ENCODE data around the gene STK10. TPM values are rescaled to one million over a fixed set of nuclear protein-coding genes. Genes with fewer than 3 reads are reported as not detected.
A peak's percentile ranks its signal among the peaks of the same experiment; 100 is the strongest.

Gene STK10
- total and polyA plus RNA-seq, 5 donors, result 6.1 to 15.7 (median 11.0) TPM

DNA sequence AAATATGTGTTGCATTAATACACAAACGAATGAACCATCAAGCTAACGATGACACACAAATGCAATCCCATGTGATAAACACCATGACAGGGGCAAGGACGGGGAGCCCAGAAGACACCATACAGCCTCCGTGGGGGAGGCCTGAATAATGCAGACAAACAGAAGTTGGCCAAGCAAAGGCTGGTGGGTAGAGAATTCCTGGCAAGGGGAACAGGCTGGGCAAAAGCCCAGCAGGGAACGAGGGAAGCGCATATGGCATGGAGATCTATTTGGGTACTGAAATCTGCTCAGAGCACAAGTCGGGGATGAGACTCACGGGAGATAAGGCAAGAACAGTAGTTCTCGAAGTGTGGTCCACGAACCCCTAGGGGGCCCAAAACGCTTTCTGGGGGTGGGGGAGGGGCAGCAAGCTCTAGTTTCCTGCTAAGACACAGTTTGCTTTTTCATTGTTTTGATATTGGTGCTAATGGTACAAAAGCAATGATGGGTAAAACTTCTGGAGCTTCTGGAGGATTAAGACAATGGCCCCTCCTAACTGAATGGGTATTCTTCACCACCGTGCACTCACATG lies 138.7 kb downstream of the STK10 start:
- no peak for ATAC-seq
- H3K4me1 ChIP-seq (ENCODE audit: control insufficient read depth, insufficient read depth, low read length), result peaks cover 9% of the 10 kb centered on the region
- H3K4me3 ChIP-seq (ENCODE audit: low read length), result no peak overlapping the region
- no peak overlapping the region for H3K27ac ChIP-seq (ENCODE audit: low read length)
- 74% methylated on average over 12 of the region's 12 CpGs for WGBS
- no peaks in the 10 kb centered on the region for H3K9me3 ChIP-seq (ENCODE audit: control insufficient read depth, low read length)
- DNase-seq, result no peak
- intact Hi-C loops (cut with DNase I), result no loop called here
- no peaks in the 10 kb centered on the region for H3K27me3 ChIP-seq (ENCODE audit: control insufficient read depth, insufficient read depth)

- intact Hi-C loops (cut with DNase I), result no loop called here
- Histone ChIP-seq H3K27ac (ENCODE audit: low read length) (no peak overlapping the region), H3K4me3 (ENCODE audit: low read length) (no peak overlapping the region), H3K4me1 (ENCODE audit: control insufficient read depth, insufficient read depth, low read length) (peaks cover 9% of the 10 kb centered on the region), H3K9me3 (ENCODE audit: control insufficient read depth, low read length) (no peaks in the 10 kb centered on the region), H3K27me3 (ENCODE audit: control insufficient read depth, insufficient read depth) (no peaks in the 10 kb centered on the region)
- ATAC-seq (no peak), DNase-seq (peak in 1 of 3 donors; percentile 53)
- WGBS, result 86% methylated on average over 12 of the region's 12 CpGs
Observed at GRCh38 chr5:172048539-172049101, 139.4 kb downstream of the STK10 start.

DNA sequence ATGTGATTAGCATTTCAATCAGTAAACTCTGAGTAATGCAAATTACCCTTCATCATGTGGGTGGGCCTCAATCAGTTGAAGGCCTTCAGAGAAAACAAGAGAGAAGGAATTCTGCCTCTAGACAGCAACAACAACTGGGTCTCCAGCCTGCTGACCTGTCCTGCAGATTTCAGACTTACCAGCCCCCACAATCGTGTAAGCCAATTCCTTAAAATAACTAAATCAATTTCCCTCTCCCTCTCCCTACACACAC lies 139.9 kb downstream of the STK10 start:
- 63% methylated on average over 1 of the region's 1 CpG for WGBS
- H3K4me3 ChIP-seq (ENCODE audit: low read length), result no peak overlapping the region
- no peak overlapping the region for H3K27ac ChIP-seq (ENCODE audit: low read length)
- no peaks in the 10 kb centered on the region for H3K27me3 ChIP-seq (ENCODE audit: control insufficient read depth, insufficient read depth)
- ATAC-seq (no peak), DNase-seq (no peak)
- H3K4me1 ChIP-seq (ENCODE audit: control insufficient read depth, insufficient read depth, low read length), result peaks cover 9% of the 10 kb centered on the region
- no peaks in the 10 kb centered on the region for H3K9me3 ChIP-seq (ENCODE audit: control insufficient read depth, low read length)
- intact Hi-C loops (cut with DNase I), result no loop called here

GRCh38 chr5:172046593-172046992 lies 141.4 kb downstream of the STK10 start:
- Histone ChIP-seq H3K27ac (ENCODE audit: low read length) (no peak overlapping the region), H3K4me1 (ENCODE audit: control insufficient read depth, insufficient read depth, low read length) (peaks cover under 1% of the 10 kb centered on the region), H3K4me3 (ENCODE audit: low read length) (no peak overlapping the region), H3K27me3 (ENCODE audit: control insufficient read depth, insufficient read depth) (no peaks in the 10 kb centered on the region), H3K9me3 (ENCODE audit: control insufficient read depth, low read length) (no peaks in the 10 kb centered on the region)
- ATAC-seq, result no peak
- DNase-seq, result no peak
- WGBS, result 95% methylated on average over 4 of the region's 4 CpGs
- intact Hi-C loops (cut with DNase I), result no loop called here

DNA sequence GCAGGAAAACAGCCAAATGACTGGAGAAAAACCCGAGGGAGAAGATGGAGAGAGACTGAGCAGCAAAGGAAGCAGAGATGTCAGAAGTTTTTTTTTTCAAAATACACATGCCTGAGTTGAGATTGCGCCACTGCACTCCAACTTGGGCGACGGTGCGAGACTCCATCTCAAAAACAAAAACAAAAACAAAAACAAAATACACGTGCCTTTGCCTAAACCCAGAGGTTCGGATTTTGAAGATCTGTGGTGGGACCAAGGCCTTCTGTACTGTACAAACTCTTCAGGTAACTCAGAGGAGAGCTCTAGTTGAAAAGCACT lies 142.8 kb downstream of the STK10 start:
- H3K4me1 ChIP-seq (ENCODE audit: control insufficient read depth, insufficient read depth, low read length), result no peaks in the 10 kb centered on the region
- intact Hi-C loops (cut with DNase I), result no loop called here
- no peak overlapping the region for H3K4me3 ChIP-seq (ENCODE audit: low read length)
- H3K9me3 ChIP-seq (ENCODE audit: control insufficient read depth, low read length), result no peaks in the 10 kb centered on the region
- 76% methylated on average over 7 of the region's 7 CpGs for WGBS
- ATAC-seq (no peak), DNase-seq (no peak)
- no peak overlapping the region for H3K27ac ChIP-seq (ENCODE audit: low read length)
- no peaks in the 10 kb centered on the region for H3K27me3 ChIP-seq (ENCODE audit: control insufficient read depth, insufficient read depth)

- no peak overlapping the region for H3K4me3 ChIP-seq (ENCODE audit: low read length)
- H3K4me1 ChIP-seq (ENCODE audit: control insufficient read depth, insufficient read depth, low read length), result no peaks in the 10 kb centered on the region
- ATAC-seq (no peak), DNase-seq (no peak)
- H3K9me3 ChIP-seq (ENCODE audit: control insufficient read depth, low read length), result no peaks in the 10 kb centered on the region
- 86% methylated on average over 14 of the region's 14 CpGs for WGBS
- no peak overlapping the region for H3K27ac ChIP-seq (ENCODE audit: low read length)
- H3K27me3 ChIP-seq (ENCODE audit: control insufficient read depth, insufficient read depth), result no peaks in the 10 kb centered on the region
- intact Hi-C loops (cut with DNase I), result loop anchor here in 3 of 4 donors (5.0 kb wide), 1 partner anchor 132 kb away; no protein-coding TSS in a partner anchor
Observed at GRCh38 chr5:172044631-172045314, 143.3 kb downstream of the STK10 start.

- 90% methylated on average over 13 of the region's 13 CpGs for WGBS
- intact Hi-C loops (cut with DNase I), result loop anchor here in 3 of 4 donors (5.0 kb wide), 1 partner anchor 132 kb away; no protein-coding TSS in a partner anchor
- ATAC-seq, result no peak
- Histone ChIP-seq H3K27me3 (ENCODE audit: control insufficient read depth, insufficient read depth) (no peaks in the 10 kb centered on the region), H3K4me3 (ENCODE audit: low read length) (no peak overlapping the region), H3K27ac (ENCODE audit: low read length) (no peak overlapping the region), H3K9me3 (ENCODE audit: control insufficient read depth, low read length) (no peaks in the 10 kb centered on the region), H3K4me1 (ENCODE audit: control insufficient read depth, insufficient read depth, low read length) (no peaks in the 10 kb centered on the region)
- no peak for DNase-seq
Observed at GRCh38 chr5:172043865-172044264, 144.2 kb downstream of the STK10 start.

DNA sequence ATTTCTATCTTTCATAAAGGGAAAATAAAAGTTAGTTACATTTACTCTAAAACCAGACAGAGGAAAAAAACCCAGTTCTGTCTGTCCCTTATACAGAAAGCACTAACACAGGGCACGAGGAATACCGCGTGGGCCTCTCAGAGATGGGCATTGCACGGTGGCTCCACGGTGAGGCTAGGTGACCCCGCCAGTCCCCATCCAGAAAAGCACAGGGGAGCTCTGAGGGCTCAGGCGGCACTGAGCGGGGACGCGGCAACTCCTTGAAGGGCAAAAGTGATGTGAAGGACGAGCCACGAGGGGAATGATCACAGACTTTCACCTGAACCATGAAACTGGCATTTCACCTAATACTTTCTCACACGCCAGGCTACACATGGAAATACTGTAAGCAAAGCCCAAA lies 145.8 kb downstream of the STK10 start:
- Histone ChIP-seq H3K27me3 (ENCODE audit: control insufficient read depth, insufficient read depth) (no peaks in the 10 kb centered on the region), H3K9me3 (ENCODE audit: control insufficient read depth, low read length) (no peaks in the 10 kb centered on the region), H3K4me1 (ENCODE audit: control insufficient read depth, insufficient read depth, low read length) (no peaks in the 10 kb centered on the region), H3K4me3 (ENCODE audit: low read length) (no peak overlapping the region), H3K27ac (ENCODE audit: low read length) (no peak overlapping the region)
- no peak for ATAC-seq
- intact Hi-C loops (cut with DNase I), result loop anchor here in 3 of 4 donors (5.0 kb wide), 1 partner anchor 130 kb away; no protein-coding TSS in a partner anchor
- DNase-seq, result no peak
- WGBS, result 93% methylated on average over 13 of the region's 13 CpGs

GRCh38 chr5:172038167-172038566 lies 149.9 kb downstream of the STK10 start:
- ATAC-seq (no peak), DNase-seq (no peak)
- Histone ChIP-seq H3K9me3 (ENCODE audit: control insufficient read depth, low read length) (no peaks in the 10 kb centered on the region), H3K4me3 (ENCODE audit: low read length) (no peak overlapping the region), H3K27ac (ENCODE audit: low read length) (no peak overlapping the region), H3K27me3 (ENCODE audit: control insufficient read depth, insufficient read depth) (no peaks in the 10 kb centered on the region), H3K4me1 (ENCODE audit: control insufficient read depth, insufficient read depth, low read length) (no peaks in the 10 kb centered on the region)
- intact Hi-C loops (cut with DNase I), result no loop called here
- WGBS, result 90% methylated on average over 3 of the region's 3 CpGs

DNA sequence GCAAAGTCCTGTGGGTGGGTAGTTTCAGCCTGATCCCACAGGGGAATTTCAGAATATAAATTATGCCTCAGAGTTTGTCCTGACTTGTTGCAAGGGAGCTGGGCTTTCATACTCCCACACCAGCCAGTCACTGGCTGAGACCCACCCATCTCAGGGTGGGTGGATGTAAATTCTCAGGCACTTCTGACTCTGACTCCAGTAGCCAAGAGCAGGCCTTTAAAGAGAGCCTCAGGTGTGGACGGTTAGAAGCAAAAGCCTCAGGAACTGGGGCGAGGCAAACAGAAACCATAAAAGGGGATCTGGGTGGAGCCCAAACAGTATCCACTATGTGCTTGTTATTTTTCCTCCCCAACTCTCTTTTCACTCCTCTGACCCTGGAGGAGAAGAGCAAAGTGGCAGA lies 153.0 kb downstream of the STK10 start:
- Histone ChIP-seq H3K4me1 (ENCODE audit: control insufficient read depth, insufficient read depth, low read length) (no peaks in the 10 kb centered on the region), H3K27me3 (ENCODE audit: control insufficient read depth, insufficient read depth) (no peaks in the 10 kb centered on the region), H3K4me3 (ENCODE audit: low read length) (no peak overlapping the region), H3K9me3 (ENCODE audit: control insufficient read depth, low read length) (no peaks in the 10 kb centered on the region), H3K27ac (ENCODE audit: low read length) (no peak overlapping the region)
- intact Hi-C loops (cut with DNase I), result no loop called here
- DNase-seq (no peak), ATAC-seq (no peak)
- 63% methylated on average over 2 of the region's 2 CpGs for WGBS

DNA sequence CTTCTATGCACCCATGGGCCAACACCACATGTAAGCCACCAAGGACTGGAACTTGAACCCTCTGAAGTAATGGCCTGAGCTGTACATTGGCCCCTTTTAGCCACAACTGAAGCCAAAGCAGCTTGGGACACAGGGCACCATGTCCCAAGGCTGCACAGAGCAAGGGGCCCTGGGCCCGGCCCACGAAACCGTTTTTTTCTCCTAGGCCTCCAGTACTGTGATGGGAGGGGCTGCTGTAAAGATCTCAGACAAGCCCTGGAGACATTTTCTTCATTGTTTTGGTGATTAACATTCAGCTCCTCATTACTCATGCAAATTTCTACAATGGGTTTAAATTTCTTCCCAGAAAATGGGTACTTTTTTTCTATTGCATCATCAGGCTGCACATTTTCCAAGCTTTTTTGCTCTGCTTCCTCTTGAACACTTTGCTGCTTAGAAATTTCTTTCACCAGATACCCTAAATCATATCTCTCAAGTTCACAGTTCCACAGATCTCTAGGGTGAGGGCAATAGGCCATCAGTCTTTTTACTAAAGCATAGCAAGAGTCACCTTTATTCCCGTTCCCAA lies 156.0 kb downstream of the STK10 start:
- no peak overlapping the region for H3K27ac ChIP-seq (ENCODE audit: low read length)
- H3K4me3 ChIP-seq (ENCODE audit: low read length), result no peak overlapping the region
- WGBS, result 98% methylated on average over 4 of the region's 4 CpGs
- no peaks in the 10 kb centered on the region for H3K9me3 ChIP-seq (ENCODE audit: control insufficient read depth, low read length)
- H3K27me3 ChIP-seq (ENCODE audit: control insufficient read depth, insufficient read depth), result no peaks in the 10 kb centered on the region
- intact Hi-C loops (cut with DNase I), result no loop called here
- DNase-seq (no peak), ATAC-seq (no peak)
- no peaks in the 10 kb centered on the region for H3K4me1 ChIP-seq (ENCODE audit: control insufficient read depth, insufficient read depth, low read length)

Data from right cardiac atrium (tissue), 5 donors.